NOMO-1 treated with DMSO at 0.1 percent for 48 hours (cell line): ENCODE measurements around the gene ARID3A.
"Not testable (repeated sequence)": the region's sequence is repeated elsewhere in the genome, so short reads cannot be mapped to it uniquely, and the experiment has no call there.

Experiments used
- DNase-seq: peaks from one replicate; lab custom pipeline; 2025; ENCODE audit not compliant: unreplicated experiment; lab: John Stamatoyannopoulos, UW

The ARID3A gene

DNA sequence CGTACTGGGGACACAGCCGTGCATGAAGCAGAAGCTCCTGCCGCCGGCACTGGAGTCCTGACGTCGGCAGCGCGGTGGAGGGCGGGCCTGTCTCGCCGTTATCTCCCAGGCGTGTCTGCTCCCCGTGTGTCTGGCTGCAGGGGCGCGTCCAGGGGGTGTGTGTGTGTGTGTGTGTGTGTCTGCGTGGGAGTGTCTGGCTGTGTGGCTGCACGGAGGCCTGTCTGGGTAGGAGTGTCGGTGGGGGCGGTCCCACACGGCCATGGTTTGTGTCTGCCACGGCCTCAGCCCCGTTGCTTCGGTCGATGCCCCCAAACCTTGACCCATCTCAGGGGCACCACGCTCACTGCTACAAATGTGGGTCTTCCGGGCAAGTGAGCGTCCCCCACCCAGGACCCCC lies 18.3 kb downstream of the ARID3A start:
- no peak for DNase-seq

DNA sequence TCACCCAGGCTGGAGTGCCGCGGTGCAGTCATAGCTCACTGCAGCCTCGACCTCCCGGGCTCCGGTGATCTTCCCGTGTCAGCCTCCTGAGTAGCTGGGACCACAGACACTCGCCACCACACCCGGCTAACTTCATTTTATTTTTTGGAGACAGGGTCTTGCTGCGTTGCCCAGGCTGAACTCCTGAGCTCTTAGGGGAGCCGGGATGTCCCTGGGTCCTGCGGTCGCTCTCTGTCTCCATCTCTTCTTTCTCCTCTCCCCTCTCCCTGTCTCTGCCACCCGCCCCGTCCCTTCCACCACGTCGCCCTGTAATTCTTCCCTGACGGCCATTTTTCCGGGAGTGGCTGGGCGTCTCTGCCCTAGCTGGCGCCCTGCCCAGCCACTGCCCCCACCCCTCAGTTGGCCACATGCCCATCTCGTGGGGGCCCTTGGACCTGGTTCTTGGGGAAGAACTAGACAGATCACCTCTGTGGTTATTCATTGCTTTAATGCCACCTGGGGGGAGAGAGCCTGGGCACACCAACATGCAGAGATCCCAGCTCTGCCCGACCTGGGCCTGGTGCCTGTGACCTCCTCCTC lies 18.9 kb downstream of the ARID3A start:
- DNase-seq = no peak

DNA sequence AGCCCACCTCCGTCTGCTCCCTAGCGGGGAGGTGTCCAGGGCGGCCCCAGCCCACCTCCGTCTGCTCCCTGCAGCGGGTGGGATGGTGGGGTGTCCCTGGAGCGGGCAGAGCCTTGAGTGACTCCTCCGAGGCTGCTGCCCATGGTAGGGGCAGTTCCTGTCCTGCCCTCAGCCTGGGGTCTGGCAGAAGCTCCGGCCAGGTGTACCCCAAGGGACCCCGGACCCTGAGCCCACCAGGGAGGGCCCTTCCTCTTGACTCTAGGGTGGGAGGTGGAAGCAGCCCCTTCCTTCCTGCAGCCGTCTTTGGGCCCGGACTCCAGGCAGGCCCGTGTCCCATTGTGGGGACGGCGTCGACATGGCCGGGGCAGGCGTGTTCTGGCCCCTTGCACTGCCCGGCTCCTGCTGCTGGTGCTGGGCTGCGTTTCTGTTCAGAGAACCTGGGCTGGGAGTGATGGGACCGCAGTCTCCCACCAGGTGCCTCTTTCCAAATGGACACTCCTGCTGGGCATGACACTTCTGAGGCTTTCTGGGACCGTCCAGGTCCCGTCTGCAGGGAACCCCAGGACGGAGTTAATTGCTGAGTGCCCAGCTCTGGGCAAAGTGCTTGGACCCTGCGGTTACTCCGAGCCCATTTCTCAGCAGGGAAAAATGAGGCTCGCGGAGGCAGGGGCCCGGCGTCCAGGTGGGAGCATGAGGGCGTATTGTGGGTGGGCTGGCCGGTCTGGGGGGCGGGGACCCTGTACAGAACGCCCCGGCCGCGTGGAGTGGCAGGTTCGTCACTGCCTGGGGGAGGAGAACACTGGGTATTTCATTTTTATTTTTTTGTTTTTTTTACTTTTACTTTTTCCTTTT lies 19.8 kb downstream of the ARID3A start:
- DNase-seq = no peak

DNA sequence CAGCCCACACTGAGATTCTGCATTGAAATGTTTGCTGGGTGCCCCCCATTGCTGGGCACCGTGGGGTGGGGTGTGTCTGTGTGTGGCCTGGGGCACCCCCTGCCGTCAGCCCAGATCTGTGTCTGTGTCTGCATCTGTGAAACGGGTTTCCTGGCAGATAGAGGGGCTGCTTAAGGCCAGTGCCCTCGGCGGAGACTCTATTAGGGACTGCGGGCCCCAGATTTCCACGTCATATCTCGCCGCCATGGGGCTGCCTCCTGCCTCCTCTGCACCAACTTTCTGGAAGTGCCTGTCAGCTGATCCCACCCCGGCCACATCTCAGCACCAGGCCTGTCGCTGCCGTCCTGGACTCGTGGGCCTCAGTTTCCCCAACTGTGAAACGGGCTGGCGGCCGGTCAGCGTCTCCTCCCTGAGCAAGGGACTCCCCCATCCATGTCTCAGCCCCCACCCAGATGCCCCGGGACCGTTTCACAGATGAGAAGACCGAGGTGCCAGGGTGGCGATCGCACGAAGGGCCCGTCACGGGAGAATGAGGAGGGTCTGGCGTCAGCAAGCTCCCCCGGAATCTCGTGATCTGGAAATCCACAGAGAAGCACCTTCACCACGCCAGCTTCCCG lies 21.4 kb downstream of the ARID3A start:
- no peak for DNase-seq

DNA sequence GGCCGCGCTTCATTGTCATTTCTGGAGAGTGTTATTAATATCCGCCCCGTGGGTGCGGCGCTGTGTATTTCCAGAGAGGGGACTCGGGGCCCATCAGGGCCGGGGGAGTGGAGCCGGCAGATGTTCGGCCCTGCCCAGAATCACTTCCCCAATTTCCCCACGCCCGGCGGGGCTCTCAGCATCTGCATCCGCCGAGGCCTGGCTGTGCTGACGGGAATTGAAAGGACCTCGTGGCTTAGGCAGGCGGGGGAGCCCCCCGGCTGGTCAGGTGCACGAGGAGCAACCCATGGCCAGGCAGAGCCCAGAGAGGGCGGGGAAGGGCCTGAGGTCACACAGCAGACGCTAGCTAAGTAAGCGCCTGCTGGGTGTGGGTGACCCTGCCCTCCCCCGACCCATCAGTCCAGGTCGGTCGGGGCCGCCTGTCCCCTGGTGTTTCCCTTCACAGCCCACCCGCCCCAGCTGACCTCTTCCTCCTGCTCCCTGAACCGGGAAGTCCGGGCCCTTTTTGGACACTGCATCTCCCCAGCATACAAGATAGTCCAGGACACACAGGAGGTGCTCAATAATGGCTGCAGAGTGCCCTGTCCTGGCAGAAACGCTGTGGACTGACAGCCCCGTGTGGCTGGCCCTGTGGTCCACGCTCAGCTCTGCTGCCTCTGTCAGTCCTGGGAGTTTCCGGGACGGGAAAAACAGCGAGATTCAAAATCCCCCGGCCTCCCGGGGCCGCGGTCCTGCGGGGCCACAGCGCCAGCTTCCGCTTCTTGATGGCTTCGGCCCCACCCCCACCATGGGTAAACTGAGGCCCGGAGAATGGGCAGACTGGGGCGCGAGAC lies 22.1 kb downstream of the ARID3A start:
- peak; percentile 88 for DNase-seq

DNA sequence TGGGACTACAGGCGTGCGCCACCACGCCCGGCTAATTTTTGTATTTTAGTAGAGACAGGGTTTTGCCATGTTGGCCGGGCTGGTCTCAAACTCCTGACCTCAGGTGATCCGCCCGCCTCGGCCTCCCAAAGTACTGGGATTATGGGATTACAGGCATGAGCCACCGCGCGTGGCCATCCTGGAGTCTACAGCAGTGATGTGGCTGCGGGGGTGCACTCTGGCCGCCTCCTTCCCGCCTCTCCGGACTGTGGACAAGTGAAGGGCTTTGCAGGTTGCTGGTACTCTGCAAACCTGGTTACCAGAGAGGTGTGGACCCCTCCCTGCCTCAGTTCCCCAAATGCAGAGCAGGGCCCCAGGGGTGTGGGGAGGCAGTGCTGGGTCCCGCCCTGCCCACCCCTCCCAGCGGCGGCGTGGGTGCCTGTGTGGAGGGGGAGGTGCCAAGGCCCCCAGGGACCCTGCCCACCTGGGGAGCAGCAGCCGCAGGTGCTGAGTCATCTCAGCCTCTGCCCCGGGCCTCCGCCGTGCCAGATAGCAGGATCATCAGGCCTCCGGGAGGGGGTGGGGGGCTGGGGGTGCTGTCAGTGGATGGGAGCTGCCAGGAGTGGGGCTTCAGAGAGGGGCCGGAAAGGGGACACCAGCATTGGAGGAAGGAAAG lies 23.1 kb downstream of the ARID3A start:
- no peak for DNase-seq

DNA sequence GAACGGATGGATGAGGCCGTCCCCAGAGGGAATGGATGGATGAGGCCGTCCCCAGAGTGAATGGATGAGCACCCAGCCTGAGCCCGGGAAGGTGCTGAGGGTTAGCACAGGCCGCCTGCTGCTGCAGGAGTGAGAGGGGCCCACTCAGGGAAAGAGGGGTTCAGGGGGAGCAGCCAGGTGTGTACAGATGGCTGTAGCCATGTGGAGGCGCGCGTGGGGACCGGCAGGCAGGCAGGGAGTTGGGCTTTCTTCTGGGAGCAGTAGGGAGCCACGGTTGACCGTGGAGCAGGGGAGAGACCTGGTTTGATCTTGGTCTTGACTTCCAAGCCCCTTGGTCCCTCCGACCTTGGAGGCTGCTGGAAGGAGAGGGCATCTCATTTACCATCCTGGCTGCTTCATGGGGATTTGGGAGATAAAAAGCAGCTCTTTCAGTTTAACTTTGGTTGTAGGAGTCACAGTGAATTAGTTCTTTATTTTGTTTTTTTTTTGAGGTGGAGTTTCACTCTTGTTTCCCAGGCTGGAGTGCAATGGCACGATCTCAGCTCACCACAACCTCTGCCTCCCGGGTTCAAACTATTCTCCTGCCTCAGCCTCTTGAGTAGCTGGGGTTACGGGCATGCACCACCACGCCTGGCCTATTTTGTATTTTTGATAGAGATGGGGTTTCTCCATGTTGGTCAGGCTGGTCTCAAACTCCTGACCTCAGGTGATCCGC lies 24.7 kb downstream of the ARID3A start:
- DNase-seq = no peak

DNA sequence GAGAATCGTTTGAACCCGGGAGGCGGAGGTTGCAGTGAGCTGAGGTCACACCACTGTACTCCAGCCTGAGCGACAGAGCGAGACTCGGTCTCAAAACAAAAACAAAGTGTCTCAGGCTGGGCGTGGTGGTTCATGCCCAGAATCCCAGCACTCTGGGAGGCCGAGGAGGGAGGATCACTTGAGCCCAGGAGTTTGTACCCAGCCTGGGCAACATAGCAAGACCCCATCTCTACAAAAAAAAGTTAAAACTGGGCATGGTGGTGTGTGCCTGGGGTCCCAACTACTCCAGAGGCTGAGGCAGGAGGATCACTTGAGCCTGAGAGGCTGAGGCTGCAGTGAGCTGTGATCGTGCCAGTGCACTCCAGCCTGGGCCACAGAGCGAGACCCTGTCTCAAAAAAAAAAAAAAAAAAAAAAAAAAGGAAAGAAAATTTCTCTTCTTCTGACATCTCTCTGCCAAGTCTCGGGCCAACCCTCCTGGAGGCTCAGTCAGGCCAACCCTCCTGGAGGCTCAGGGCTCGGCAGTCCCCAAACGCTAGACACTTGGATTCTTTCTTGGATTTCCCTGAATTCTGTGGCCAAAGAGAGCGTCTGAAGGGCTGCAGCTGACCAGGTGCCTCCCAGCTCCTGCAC lies 26.3 kb downstream of the ARID3A start:
- DNase-seq = no peak

DNA sequence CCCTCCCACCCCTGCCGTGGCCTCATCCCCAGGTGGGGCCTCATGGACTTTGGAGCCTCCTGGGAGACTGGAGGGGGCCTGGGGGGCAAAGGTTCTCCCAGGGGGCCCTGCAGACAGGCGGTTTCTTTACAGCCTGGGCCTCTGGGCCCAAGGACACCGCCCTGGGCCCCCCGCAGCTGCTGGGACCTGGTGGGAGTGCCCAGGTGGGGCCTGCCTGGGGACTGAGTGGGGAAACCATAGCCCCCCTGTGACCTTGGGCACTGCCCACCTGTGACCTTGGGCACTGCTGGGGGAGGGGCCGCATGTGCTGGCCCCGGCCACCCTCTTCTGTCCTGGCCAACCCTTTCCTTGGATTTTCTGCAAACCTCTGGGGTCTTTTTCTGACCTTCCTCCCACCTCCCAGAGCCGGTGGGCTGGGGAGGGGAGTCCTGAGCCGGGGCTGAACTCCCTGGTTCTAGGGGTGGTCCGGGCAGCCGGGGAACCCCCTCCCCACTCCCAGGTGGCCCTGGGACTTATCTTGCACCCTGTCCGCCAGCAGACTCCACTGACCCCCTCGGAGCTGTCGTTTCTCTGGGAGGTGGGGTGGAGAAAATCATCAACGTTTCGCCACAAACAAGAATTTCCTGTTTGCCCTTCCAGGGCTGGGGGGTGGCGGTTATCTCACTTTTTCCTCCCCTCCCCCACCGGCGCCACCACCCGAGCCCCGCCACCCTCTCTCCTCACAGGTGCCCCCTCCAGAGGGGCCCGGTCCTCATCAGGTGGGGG lies 27.0 kb downstream of the ARID3A start:
- no peak for DNase-seq

DNA sequence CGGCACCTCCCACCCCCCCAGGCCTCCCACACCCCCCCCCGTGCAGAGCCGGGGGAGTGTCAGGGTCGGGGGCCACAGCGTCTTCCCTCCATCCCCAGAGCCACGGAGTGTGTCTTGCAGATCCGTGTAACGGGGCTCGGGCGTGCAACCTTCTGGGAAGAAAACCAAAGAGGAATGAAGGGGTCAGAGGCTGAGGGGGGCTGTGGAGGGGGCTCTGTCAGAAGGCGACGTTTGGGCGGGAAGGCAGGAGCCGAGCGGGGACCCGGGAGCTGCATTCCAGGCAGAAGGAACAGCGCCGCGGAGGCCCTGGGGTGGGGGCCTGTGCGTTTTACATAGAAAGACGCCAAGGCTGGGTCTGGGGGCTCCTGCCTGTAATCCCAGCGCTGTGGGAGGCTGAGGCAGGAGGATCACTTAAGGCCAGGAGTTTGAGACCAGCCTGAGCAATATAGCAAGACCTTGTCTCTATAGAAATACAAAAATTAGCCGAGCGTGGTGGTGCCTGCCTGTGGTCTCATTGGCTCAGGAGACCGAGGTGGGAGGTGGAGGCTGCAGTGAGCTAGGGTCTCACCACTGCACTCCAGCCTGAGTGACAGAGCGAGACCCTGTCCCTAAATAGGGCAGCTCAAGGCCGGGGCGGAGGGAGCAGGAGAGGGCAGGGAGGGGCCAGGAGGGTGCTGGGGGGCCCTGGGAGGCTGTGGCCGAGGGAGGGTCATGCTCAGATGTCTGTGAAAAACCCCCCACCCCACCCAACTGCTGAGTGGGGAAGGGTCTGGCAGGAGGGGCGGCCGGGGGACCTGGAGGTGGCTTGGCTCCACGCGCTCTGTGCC lies 27.8 kb downstream of the ARID3A start:
- DNase-seq = no peak

DNA sequence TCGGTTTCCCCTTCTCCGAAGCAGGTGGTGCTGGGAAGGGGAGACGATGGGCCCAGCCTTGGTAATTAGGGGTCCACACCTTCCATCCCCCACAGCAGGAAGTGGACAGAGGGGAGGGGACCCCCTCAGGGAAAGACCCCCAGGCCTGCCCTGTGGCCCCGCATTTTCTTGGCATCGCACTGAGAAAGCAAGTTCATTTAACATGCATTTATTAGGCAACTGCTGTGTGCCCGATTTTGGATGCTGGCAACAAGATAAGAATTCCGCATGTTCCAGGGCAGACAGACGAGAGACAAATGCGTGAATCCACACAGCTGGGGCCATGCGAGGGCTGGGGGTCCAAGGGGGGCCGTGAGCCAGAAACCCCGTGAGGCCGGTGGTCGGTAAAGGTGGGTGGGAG lies 28.4 kb downstream of the ARID3A start:
- no peak for DNase-seq

DNA sequence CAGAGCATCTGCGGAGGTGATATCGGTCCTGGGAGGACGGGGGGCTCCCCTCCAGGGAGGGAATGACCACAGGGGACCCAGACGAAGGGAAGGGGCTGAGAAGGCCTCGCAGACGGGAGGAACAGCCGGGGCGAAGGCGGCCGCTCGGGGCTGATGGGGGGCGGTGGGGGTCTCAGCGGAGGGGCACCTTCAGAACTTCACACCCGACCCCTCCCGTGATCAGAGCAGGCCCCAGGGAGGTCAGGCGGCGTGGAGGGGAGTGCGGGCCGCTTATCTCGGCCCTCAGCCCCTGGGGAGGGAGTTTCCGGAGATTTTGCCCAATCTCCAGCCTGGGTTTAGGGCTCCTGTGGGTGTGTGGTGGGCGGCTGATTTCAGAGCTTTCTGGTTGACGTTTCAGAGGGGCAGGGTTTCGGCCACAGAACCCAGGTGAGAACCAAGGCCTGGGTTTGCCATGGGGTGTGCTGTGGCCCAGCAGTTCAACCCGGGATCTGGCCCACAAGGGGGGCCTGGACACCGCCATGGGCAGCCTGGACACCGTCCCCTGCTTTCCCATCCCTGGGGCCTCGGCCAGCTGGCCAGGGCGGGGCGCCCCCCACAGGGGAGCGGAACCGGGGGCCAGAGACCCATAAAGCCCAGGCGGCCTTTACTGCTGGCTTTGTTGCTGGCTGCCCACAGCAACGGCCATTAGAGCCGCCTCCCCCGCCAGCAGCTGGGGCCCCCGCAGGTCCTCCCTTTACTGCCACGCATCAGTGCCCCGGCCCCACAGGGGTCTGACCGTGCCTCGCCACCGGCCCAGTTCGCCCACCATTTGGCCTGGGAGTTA lies 29.0 kb downstream of the ARID3A start:
- no peak for DNase-seq

DNA sequence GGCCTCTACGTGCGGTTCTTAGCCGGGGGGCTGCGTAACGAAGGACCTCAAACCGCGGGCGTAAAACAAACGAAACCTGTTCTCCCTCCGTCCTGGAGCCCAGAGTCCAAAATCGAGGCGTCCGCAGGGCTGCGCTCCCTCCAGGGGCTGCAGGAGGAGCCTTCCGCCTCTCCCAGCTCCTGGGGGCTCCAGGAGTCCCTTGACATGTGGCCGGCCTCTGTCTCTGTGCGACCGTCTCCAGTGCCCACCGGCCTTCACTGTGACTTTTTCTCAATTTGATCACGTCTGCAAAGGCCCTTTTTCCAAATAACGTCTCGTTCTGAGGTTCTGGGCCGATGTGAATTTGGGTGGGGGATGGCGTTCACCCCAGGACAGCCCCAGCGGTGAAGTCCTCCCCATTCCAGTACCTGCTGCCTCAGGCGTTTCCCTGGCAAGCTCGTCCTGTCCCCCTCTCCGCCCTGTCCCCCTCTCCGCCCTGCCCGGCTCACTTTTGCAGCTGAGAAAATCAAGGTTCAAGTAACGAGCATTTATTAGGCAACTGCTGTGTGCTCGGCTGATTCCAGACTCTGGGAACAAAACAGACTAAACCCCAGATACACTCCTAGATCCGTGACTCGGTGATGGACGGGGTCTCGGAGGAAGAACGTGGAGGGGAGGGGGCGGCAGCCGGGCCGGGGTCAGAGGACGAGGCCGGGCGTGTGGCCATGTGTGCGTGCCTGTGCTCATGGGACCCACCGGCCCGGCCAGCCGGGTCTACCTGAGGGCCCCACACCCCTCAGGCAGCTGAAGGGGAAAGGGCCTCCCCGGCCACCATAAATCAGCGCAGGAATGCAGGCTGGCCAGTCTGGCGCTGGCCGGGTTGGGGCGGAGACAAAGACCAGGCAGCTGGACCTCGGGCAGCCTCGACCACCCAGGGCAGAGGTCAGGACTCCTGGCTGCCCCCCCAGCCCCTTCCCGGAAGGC lies 30.2 kb downstream of the ARID3A start:
- DNase-seq = no peak

DNA sequence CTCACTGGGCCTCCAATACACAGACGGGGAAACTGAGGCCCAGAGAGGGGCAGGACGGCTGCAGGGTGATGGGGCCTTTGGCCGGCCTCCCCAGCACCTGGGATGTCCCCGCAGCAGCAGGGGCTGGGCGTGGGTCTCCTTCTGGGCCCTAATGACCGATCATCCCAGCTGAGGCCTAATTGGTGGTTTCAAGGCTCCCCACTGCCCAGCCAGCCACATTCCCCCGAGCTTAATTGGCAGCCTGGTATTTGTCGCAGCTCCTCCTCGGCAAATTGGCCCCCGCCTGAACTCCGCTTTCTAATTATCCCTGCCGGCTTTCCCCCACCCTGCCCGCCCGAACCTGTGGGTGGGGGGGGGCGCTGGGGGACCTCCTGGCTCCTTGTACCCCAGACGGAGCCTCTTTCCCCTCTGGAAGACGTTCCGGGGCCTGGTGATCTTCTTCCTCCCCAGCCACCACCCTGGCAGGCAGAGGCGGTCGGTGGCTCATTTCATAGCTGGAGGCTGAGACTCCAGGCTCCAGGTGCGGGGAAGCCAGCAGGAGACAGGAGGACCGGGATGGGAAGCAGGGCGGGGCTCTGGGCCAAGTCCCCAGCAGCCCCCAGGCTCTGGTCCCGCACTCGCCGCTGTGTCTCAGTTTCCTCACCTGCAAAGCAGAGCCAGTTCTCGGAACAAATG lies 31.1 kb downstream of the ARID3A start:
- DNase-seq = no peak

DNA sequence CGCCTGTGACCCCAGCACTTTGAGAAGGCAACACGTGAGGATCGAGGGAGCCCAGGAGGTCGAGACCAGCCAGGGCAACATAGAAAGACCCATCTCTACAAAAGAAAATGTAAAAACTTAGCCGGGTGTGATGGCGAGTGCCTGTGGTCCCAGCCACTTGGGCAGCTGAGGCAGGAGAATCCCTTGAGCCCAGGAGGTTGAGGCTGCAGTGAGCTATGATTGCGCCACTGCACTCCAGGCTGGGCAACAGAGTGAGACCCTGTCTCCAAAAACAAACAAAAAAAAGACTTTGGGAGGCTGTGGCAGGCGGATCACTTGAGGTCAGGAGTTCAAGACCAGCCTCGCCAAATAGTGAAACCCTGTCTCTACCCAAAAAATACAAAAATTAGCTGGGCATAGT lies 31.7 kb downstream of the ARID3A start:
- not testable (repeated sequence) for DNase-seq
